ENCODE measurements around the gene CDY2B.
"Not testable (repeated sequence)": the region's sequence is repeated elsewhere in the genome, so short reads cannot be mapped to it uniquely, and the experiment has no call there.

CDY2B gene

GRCh38 chrY:17880120-17880519, at the start of gene CDY2B:
Gene CDY2B (minus strand): TSS chrY:17880220. CDS start chrY:17879892, 328 bp downstream.
- not testable (repeated sequence) for DNase-seq (ENCODE audit: low read depth in 2 of 2)

GRCh38 chrY:17908009-17908408, 28.0 kb upstream of the CDY2B start:
- not testable (repeated sequence) for DNase-seq (ENCODE audit: low read depth in 2 of 2)

GRCh38 chrY:17907351-17907750, 27.3 kb upstream of the CDY2B start:
- not testable (repeated sequence) for DNase-seq (ENCODE audit: low read depth in 2 of 2)

GRCh38 chrY:17881697-17882096, 1.7 kb upstream of the CDY2B start:
- not testable (repeated sequence) for DNase-seq (ENCODE audit: low read depth in 2 of 2)

- not testable (repeated sequence) for DNase-seq (ENCODE audit: low read depth in 2 of 2)
Observed at GRCh38 chrY:17876767-17877166, 3.3 kb downstream of the CDY2B start.

- not testable (repeated sequence) for DNase-seq (ENCODE audit: low read depth in 2 of 2)
Observed at GRCh38 chrY:17875401-17875800, 4.6 kb downstream of the CDY2B start.

GRCh38 chrY:17871194-17871903, 8.7 kb downstream of the CDY2B start:
- not testable (repeated sequence) for DNase-seq (ENCODE audit: low read depth in 2 of 2)

- DNase-seq (ENCODE audit: low read depth in 2 of 2): not testable (repeated sequence)
Observed at GRCh38 chrY:17870737-17871136, 9.3 kb downstream of the CDY2B start.

- DNase-seq (ENCODE audit: low read depth in 2 of 2): not testable (repeated sequence)
Observed at GRCh38 chrY:17867850-17868249, 12.2 kb downstream of the CDY2B start.

GRCh38 chrY:17860634-17861033, 19.4 kb downstream of the CDY2B start:
- not testable (repeated sequence) for DNase-seq (ENCODE audit: low read depth in 2 of 2)

- DNase-seq (ENCODE audit: low read depth in 2 of 2): not testable (repeated sequence)
Observed at GRCh38 chrY:17856963-17857848, 22.8 kb downstream of the CDY2B start.

GRCh38 chrY:17856508-17856907, 23.5 kb downstream of the CDY2B start:
- not testable (repeated sequence) for DNase-seq (ENCODE audit: low read depth in 2 of 2)

- DNase-seq (ENCODE audit: low read depth in 2 of 2): not testable (repeated sequence)
Observed at GRCh38 chrY:17849131-17849530, 30.9 kb downstream of the CDY2B start.

GRCh38 chrY:17832149-17832548, 47.9 kb downstream of the CDY2B start:
- DNase-seq (ENCODE audit: low read depth in 2 of 2): not testable (repeated sequence)

Data from stimulated activated CD4-positive, alpha-beta T cell treated with anti-CD3 and anti-CD28 coated beads, Interleukin-12 subunit alpha, Interleukin-12 subunit beta, amount 100 ng/mL, for 24 hours (primary cell).